Breast epithelium (tissue), 3 donors: ENCODE results near the gene STK32A.
"Not testable (repeated sequence)": the region's sequence is repeated elsewhere in the genome, so short reads cannot be mapped to it uniquely, and the experiment has no call there.

Source experiments
- CTCF ChIP-seq, 3 donors: fragments of 450-650 bp; IDR thresholded peaks; one replicate each; pipeline ENCODE4 v1.5.1; 2016 to 2017; ENCODE audit warnings: antibody characterized with exemption in 3 of 3, mild to moderate bottlenecking in 3 of 3, moderate library complexity in 3 of 3
- POLR2A ChIP-seq: fragments of 450-650 bp; IDR thresholded peaks from one replicate; pipeline ENCODE4 v1.6.1; 2016; ENCODE audit warnings: antibody characterized with exemption, mild to moderate bottlenecking, moderate library complexity

GRCh38 chr5:147243238-147243637, 8.4 kb downstream of the STK32A start:
- not testable (repeated sequence) for TF ChIP-seq CTCF (IDR thresholded peaks at IDR 0.05); POLR2A
